CD4-positive, alpha-beta T cell treated with Interleukin-10 for 1 hour (primary cell): Measurements from ENCODE around the gene SDHB.

Source experiments
- DNase-seq: peaks from one replicate; pipeline ENCODE4 v3.0.0-alpha.2; 2020

SDHB gene

DNA sequence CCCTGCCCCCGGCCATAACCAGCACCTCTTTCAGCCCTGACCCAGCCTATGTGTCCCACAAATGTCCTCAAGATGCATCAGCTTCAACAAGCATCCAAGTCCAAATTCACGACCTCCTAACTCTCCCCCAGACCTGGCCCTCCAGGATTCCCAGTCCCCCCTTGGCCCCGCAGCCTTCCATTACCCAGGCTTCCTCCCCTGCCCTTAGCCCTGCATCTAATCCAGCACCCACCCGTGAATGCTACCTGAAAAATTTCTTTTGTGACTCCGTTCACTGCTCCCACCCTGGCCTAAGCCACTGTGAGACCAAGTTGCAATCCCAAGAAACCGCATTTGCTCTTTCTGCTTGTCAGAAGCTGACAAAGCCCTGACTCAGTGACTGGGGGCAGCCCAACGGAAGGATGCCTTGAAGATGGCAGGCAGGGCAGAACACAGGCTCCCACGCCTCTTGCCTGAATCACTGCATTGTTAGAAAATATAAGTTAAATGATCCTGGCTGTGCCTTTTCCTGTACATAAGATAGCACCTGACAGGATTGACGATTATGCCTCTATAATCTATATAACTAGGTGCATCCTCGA is 72.5 kb downstream of the SDHB start:
- no peak for DNase-seq

DNA sequence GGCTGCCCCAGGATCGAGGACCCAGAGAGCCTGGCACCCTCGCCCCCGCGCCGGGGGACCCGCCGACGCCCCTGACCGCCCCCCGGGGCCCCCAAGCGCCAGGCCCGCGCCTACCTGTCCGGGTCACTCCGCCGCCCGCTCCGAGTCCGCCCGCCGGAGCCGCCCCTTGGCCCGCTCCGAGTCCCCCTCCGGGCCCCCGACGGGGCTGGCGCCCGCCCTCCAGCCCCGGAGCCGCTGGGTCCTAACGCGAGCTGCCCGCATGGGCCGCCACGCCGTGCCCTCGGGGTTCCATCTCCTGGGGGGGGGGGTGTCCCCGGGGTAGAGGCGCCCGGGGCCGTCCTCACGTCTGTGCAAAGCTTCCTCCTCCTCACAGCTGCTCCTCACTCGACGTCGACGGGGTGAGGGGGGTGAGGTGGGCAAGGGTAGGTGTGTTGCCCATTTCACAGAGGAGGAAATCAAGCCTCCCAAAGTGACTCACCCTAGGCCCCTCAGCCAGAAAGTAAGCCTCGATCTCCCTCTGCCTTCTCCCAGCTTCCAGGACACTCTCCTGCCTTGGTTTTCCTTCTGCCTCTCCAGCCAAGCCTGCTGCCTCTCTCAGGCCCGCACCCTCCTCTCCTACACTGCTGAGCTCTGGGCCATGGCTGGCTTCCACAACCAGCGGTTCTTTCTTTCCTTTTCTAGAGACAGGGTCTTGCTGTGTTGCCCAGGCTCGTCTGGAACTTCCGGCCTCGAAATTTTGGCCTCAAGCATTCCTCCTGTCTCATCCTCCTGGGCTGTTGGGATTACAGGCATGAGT is 73.2 kb downstream of the SDHB start, which contains the start of gene MFAP2:
TSS of gene MFAP2 (minus strand) at position 148 of the 796 bp plus-strand sequence. CDS start 2,347 bp downstream, outside the sequence.
- DNase-seq, result no peak

DNA sequence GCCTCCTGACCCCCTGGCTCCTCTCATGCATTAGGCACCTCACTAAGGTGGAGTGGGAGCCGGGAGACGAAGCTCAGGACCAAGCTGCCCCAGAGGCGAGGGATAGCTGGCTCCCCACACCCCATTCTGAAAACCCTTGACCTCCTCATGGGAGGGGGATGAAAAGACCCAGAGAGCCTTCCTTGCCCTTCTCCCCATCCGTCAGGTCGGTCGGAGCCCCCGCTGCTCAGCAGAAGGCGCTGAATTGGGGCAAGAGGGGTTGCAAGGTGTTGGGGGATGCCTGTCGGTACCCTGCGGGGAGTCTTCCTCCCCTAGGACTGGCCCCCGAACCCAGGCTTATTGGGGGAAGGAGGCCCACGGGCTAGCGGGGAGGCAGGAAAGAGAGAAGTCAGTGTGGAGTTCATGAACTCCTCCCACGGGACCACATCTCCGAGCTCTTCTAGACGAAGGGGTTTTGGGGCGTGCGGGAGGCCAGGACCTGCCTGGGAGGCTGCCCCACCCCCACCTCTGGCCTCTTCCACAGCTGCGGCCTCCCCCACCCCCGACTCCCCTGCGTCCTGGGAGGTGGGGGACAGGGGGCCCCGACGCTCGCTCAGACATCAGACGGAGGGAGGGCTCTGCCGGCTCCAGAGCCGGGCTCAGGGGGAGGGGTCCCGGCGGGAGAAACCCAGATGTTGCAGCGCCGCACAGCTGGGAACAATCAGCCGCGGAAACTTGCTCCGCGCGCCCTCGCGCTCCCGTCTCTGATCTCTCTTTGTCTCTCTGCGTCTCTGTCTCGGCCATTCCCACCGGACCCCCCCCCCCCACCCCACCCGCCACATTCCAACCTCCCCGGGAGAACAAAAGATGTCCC is 74.1 kb downstream of the SDHB start:
- no peak for DNase-seq

DNA sequence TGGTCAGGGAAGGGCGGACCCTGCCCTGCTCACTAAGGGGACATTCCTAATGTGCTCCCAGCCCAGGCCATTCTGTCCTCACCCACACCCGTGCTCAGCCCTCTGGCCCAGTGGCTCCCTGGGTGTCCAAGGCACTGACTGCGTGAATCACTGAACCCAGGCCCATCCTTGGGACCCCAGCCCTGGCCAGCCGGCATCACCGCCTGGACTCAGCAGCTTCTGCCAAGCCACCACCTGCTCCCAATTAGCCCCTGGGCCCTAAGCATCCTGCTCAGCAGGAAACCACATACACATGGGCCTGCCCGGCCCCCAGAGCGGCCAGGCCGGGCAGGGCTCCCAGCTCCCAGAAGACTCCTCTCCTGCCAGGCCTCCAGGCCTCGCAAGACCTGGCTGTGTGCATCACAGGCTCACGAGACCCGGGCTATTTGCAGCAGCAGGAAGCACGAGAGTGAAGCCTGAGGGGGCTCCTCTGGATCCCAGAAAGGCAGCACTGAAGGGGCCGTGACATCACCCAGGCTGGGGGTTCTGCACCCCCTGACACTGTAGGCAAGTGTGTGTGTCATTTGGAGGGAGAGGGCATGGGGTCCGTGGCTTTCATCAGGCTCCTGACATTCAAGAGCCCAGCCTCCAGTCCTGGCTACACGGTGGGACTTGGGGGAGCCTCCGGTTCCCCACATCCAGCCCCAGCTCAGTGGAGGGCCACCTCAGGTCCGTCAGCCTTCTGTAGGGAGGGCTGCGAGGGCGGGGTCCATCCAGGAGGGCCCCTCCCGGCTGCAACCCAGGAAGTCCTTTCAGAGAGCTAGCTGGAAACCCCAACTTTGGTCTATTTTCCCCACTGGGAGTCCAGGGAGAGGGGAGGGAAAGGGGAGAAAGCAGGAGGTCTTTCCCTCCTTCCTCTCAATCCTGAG is 75.0 kb downstream of the SDHB start:
- no peak for DNase-seq

DNA sequence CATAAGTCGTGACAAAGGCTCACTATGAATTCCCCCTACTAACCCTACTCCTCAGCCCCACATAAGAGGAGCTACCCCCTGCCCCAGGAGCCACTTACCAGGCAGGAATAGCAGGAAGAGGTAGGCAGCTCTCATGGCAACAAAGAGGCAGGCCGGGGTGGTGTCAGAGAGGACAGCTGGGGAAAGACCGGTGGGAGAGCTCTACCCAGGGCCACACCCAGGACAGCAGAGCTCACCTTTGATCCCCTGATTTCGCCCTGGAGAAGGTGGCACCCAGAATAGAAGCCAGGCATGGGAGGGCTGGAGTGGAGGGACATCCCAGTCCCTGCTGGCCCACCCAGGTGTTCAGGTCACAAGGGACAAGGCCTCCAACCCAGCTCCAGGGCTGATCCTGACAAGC is 75.7 kb downstream of the SDHB start:
- DNase-seq, result no peak

DNA sequence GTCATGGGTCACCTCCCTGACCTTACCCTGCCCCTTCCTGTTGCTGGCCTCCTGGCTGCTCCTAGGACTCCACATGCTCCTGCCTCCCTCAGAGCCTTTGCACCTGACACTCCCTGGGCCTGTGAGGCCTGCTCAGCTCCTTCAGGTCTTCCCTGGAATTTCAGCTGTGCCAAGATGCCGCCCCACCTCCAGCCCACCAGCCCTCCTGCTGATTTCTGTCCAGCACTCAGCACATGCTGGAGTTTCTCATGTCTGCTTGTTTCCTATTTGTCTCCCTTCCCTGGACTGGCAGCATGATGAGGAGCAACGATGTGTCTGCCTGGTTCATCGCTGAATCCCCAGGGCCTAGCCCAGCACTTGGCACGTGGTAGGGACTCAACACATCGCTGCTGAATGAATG is 76.5 kb downstream of the SDHB start:
- DNase-seq, result no peak

DNA sequence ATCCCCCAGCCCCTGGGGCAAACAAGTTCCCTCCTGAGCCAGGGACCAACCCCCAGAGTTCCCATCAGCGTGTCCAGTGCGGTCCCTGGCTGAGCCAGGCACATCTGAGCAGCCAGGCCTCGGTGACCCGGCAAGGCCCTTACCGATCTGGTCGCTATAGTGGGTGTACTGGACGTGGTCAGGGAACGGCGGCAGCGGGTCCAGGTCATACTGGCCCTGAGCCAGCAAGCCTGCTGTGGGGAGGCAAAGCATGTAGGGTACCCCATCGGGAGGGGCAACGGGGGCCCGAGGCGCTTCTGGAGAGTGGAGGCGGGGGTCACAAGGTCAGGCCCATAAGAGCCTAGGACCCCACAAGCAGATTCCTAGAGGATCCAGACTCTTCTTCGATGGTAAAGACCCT is 76.9 kb downstream of the SDHB start:
- no peak for DNase-seq

DNA sequence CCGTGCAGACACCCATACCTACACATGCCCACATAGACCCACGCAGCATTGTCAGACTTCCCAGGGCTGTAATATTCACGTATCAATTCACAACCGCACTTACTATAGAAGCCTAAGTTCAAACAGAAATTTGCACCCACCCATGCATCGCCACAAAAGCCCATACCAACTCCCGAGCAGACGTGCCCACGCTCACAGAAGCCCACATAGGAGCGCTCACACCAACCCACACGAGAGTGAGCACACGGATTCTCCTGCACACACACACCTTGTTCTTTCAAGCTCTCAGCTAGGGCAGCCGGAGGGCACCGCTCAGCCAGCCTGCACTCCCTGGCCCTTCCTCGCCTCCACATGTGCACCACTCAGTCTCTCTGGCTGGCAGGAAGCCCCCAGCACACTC is 78.0 kb downstream of the SDHB start:
- no peak for DNase-seq

DNA sequence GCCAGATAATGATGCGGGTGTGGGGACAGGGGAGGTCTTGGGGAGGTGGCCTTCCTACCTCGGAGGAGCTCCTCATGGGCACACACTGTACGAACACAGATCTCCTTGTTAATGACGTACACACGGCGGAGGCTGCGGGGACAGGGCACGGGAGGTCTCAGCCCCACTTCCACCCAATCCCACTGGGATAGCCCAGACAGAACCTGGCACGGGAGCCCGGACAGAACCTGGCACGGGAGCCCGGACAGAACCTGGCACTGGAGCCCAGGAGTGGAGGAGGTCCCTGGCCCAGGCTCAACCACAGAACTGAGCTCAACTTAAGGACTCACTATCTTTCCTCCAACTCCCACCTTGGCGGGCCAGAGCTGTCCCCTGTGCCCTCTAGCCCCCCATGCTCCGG is 78.6 kb downstream of the SDHB start:
- no peak for DNase-seq

DNA sequence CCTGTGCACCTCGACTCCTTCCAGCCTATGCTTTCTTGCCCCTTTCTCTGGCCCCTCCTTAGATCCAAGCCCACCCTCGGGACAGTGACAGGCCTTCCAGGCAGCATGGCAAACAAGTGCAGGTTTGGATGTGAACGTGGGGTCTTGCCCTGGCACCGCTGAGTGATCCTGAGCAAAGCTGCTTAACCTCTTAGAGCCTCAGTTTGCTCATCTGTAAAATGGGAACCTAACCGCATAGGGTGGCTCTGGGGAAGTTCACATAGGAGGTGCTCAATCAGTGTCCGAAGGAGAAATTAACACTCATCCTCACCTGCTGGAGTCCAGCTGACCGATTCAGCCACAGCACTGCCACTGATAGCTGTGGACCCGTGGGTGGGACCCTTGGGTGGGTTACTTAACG is 80.6 kb downstream of the SDHB start:
- no peak for DNase-seq

DNA sequence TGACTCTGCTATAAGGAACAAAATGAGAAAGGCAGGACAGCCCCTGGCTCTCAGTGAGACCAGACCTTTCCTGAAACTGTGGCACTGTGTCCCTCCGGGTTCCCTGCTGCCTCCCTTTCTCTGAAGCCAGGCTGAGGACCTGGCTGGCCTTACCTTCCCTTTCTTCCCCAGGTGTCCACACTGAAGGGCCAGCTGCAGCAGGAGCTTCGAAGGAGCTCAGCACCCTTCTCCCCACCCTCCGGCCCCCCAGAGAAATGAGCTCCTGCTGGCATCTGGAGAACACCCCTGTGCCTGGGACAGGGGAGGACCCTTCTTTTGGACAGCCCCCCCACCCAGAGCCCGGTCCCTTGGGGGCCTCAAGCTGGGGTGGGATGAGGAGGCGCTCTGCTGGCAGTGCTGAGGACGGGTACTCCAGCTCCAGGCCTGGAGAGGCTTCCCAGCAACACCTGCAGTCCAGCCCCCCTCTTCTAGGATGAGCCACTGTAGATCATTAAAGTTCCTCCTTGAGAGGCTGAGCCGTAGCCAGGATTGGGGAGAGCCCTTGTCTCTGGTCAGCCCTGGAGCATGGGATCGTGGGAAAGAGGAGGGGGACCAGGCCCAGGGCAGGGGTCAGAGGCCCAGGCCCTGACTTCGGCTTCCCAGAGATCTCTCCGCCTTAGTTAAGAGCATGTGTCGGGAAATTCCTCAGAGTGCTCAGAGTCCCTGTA is 81.5 kb downstream of the SDHB start:
- no peak for DNase-seq

DNA sequence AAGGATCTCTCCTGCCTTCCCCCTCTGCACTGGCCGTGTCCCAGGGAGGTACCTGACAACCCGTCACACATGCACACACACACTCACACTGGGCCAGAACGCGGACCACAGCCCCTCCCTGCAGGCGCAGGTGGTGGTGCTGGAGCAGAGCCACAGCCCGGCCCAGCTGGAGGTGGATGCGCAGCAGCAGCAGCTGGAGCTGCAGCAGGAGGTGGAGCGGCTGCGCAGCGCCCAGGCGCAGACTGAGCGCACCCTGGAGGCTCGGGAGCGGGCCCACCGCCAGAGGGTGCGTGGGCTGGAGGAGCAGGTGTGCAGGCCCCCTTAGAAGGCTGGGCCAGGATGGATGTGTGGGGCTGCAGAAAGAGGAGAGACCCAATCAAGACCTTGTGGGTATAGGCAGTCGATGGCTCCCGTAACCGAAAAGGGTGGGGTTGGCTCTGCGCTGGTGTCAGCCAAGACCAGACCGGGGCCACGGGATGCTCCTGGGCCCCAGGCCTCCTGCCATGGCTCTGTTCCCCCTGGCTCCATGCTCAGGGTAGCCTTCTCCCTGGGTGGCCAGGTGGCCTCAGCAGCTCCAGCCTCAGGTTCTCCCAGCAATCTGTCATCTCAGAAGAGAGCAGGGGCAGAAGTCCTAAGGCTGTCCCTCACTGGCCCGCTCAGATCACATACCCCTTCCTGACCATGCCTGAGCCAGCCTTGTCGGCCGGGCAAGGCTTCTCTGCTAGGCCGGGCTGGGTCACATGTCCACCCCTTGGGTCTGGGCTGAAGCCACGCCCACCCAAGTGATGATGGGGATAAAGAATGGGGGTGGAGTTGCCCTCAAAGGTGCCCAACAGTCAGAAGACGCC is 82.3 kb downstream of the SDHB start:
- DNase-seq, result no peak

DNA sequence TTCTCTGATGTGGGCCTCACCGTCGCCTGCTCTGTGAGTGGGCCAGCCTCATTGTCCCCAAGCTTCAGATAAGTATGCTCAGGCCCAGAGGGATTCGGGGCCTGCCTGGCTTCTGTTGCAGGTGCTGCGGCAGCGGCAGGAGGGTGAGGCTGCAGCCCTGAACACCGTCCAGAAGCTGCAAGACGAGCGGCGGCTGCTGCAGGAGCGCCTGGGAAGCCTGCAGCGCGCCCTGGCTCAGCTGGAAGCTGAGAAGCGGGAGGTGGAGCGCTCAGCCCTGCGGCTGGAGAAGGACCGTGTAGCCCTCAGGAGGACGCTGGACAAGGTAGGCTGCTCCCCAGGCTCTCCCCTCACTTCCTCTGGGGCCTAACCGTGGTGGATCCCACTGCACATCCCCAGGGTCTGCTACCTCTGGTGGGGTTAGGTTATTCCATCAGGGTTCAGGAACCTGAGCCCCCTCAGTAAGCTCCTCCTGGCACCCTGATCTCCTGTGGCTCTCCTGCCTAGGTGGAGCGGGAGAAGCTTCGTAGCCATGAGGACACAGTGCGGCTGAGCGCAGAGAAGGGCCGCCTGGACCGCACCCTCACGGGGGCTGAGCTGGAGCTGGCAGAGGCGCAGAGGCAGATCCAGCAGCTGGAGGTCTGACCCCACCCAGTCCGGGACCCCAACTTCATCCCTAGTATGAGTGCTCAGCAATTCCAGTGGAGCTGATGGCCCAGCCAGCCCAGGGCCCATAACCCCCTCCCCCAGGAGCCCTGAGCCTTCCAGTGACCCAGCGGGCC is 83.5 kb downstream of the SDHB start:
- no peak for DNase-seq

DNA sequence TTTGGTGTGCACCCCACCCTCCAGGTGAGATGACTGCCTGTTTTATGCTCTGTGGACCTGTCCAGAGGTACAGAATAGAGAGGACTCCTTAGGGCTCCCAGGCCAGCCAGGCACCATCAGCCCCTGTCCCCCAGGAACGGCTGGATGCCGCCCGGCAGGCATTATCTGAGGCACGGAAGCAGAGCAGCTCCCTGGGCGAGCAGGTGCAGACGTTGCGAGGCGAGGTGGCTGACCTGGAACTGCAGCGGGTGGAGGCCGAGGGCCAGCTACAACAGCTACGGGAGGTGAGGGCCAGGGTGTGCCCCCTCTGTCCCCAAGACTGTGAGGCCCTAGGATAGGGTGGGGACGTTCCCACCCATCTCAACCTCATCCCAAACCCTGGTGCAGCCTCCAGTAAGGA is 84.2 kb downstream of the SDHB start:
- DNase-seq, result no peak

DNA sequence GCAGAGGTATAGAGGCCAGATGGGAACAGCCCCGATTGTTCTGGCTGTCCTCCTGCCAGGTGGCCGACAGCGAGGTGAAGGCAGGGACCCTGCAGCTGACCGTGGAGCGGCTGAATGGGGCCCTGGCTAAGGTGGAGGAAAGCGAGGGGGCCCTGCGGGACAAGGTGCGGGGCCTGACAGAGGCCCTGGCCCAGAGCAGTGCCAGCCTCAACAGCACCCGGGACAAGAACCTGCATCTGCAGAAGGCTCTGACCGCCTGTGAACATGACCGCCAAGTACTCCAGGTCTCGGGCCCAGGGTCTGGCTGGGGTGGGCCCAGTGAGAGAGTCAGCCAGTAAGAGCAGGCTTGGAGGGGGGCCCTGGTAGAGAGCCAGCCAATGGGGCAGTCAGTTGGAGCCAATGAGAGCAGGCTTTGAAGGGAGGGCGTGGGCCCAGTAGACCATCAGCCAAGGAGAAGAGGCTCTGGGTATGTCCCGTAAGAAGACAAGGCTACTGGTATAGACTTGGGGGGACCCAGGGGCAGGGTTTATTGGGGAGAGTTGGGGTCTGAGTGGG is 84.7 kb downstream of the SDHB start:
- DNase-seq, result no peak
